HG02571 (cell line): Measurements from ENCODE around the gene ZRANB3.
"Not testable (repeated sequence)": the region's sequence is repeated elsewhere in the genome, so short reads cannot be mapped to it uniquely, and the experiment has no call there.

Experiments used
- ATAC-seq: cut with Tn5 transposase; IDR thresholded peaks from one replicate; pipeline ENCODE4 v1.9.1; 2021; ENCODE audit warnings: mild to moderate bottlenecking, moderate library complexity; ENCODE audit not compliant: unreplicated experiment

Gene ZRANB3

DNA sequence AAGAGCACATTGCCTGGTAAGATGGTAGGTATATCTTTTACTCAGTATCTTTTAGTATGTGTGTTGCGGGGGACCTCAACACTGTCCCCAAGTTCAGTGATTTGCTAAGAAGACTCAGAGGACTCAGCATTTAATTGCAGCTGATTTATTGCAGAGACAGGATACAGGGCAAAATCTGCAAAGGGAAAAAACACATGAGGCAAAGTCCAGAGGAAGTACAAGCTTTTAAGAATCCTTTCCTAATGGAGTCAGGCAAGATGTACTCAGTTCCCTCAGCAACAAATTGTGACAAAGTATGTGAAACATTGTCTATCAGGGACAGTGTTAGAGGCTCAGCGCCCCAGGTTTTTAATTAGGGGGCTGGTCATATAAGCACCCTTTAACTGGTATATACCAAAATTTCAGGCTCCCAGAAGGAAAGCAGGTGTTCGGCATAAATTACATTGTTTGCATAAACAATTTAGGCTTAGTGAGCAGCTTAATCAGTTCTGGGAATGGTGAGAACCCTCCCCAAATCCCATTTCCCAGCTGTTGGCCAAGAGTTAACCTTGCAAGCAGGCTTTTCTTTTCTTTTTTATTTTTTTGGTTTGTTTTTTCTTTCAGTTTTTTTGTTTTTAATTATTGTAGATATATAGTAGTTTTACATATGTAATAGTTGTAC lies 437.2 kb downstream of the ZRANB3 start:
- no peak for ATAC-seq

DNA sequence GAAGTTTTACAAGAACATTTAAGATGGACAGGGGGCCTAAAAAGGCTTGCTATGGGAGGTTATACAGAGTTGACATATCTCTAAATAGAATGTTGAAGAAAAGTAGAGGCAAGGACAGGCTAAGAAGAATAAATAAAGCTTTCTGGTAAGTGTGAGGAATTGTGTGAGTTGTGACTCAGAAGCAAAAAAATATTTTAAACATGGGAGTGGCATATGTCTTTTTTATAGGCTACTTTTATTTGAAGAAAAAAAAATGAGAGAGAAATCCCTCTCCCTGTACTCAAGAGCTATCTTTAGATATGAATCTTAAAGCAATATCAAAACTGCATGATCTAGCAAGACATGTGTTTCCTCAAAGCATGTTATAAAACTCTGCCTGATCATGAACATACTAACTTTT lies 437.8 kb downstream of the ZRANB3 start:
- ATAC-seq: no peak

DNA sequence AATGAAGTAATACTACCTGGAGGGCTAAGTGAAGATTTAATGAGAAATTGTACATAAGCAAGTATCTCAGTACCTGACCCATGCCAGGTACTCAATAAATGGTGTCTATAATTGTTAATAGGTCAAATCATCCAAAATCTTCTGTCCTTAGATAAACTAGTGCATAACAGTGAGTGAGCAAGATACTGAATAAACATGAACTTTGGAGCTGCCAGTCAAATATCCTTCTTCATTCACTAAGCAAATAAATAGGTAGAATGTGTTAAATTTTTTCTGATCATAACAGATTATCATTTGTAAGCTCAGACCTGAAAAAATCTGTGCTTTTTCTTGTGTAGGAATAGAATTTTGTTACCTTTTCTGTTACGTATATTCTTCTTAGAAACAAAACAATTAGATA lies 439.3 kb downstream of the ZRANB3 start:
- no peak for ATAC-seq

DNA sequence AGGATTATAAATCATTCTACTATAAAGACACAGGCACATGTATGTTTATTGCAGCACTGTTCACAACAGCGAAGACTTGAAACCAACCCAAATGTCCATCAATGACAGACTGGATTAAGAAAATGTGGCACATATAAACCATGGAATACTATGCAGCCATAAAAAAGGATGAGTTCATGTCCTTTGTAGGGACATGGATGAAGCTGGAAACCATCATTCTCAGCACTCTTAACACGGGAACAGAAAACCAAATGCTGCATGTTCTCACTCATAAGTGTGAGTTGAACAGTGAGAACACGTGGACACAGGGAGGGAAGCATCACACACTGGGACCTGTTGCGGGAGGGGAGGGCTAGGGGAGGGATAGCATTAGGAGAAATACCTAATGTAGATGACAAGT lies 441.4 kb downstream of the ZRANB3 start:
- ATAC-seq: not testable (repeated sequence)
